ENCODE measurements around the gene ARHGDIA. TPM values are rescaled to one million over a fixed set of nuclear protein-coding genes. Genes with fewer than 3 reads are reported as not detected.

ARHGDIA gene
- total and polyA plus RNA-seq, 2 of the 8 experiments (the other 6 are each of a cell fraction or from before 2014, with no cell fraction given), result 62.4 to 217 TPM

DNA sequence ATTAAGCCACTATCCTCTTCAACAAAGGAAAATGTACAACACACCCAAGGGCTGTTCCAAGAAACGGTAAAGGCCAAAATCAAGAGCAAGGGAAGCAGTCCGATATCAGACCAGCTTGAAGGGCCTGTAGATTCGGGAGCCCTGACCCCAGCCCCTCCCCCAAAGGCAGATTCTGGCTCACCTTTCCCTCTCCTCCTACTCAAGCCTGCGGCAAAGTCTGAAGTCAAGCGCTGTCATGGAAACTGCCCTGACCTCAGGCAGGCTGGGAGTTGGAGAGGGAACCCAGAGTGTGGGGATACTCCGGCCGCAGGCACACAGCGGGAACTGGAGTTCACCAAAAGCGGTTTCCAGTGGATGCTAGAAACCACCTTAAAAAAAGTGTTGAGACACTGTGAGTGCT is 18.5 kb upstream of the ARHGDIA start (continued):
- TF ChIP-seq, protein P1, sequence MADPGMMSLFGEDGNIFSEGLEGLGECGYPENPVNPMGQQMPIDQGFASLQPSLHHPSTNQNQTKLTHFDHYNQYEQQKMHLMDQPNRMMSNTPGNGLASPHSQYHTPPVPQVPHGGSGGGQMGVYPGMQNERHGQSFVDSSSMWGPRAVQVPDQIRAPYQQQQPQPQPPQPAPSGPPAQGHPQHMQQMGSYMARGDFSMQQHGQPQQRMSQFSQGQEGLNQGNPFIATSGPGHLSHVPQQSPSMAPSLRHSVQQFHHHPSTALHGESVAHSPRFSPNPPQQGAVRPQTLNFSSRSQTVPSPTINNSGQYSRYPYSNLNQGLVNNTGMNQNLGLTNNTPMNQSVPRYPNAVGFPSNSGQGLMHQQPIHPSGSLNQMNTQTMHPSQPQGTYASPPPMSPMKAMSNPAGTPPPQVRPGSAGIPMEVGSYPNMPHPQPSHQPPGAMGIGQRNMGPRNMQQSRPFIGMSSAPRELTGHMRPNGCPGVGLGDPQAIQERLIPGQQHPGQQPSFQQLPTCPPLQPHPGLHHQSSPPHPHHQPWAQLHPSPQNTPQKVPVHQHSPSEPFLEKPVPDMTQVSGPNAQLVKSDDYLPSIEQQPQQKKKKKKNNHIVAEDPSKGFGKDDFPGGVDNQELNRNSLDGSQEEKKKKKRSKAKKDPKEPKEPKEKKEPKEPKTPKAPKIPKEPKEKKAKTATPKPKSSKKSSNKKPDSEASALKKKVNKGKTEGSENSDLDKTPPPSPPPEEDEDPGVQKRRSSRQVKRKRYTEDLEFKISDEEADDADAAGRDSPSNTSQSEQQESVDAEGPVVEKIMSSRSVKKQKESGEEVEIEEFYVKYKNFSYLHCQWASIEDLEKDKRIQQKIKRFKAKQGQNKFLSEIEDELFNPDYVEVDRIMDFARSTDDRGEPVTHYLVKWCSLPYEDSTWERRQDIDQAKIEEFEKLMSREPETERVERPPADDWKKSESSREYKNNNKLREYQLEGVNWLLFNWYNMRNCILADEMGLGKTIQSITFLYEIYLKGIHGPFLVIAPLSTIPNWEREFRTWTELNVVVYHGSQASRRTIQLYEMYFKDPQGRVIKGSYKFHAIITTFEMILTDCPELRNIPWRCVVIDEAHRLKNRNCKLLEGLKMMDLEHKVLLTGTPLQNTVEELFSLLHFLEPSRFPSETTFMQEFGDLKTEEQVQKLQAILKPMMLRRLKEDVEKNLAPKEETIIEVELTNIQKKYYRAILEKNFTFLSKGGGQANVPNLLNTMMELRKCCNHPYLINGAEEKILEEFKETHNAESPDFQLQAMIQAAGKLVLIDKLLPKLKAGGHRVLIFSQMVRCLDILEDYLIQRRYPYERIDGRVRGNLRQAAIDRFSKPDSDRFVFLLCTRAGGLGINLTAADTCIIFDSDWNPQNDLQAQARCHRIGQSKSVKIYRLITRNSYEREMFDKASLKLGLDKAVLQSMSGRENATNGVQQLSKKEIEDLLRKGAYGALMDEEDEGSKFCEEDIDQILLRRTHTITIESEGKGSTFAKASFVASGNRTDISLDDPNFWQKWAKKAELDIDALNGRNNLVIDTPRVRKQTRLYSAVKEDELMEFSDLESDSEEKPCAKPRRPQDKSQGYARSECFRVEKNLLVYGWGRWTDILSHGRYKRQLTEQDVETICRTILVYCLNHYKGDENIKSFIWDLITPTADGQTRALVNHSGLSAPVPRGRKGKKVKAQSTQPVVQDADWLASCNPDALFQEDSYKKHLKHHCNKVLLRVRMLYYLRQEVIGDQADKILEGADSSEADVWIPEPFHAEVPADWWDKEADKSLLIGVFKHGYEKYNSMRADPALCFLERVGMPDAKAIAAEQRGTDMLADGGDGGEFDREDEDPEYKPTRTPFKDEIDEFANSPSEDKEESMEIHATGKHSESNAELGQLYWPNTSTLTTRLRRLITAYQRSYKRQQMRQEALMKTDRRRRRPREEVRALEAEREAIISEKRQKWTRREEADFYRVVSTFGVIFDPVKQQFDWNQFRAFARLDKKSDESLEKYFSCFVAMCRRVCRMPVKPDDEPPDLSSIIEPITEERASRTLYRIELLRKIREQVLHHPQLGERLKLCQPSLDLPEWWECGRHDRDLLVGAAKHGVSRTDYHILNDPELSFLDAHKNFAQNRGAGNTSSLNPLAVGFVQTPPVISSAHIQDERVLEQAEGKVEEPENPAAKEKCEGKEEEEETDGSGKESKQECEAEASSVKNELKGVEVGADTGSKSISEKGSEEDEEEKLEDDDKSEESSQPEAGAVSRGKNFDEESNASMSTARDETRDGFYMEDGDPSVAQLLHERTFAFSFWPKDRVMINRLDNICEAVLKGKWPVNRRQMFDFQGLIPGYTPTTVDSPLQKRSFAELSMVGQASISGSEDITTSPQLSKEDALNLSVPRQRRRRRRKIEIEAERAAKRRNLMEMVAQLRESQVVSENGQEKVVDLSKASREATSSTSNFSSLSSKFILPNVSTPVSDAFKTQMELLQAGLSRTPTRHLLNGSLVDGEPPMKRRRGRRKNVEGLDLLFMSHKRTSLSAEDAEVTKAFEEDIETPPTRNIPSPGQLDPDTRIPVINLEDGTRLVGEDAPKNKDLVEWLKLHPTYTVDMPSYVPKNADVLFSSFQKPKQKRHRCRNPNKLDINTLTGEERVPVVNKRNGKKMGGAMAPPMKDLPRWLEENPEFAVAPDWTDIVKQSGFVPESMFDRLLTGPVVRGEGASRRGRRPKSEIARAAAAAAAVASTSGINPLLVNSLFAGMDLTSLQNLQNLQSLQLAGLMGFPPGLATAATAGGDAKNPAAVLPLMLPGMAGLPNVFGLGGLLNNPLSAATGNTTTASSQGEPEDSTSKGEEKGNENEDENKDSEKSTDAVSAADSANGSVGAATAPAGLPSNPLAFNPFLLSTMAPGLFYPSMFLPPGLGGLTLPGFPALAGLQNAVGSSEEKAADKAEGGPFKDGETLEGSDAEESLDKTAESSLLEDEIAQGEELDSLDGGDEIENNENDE (IDR thresholded peaks at IDR 0.05; ENCODE audit: insufficient replicate concordance, low read length), result no peak
- TF ChIP-seq RNF2 (IDR thresholded peaks at IDR 0.05; ENCODE audit: borderline replicate concordance, low read depth, low read length, missing control alignments, poor library complexity, severe bottlenecking) (no peak), HDAC2 (IDR thresholded peaks at IDR 0.05; ENCODE audit: borderline replicate concordance in 1 of 2, low read depth in 2 of 2, low read length in 2 of 2) (no peak), SAP30 (IDR thresholded peaks at IDR 0.05; ENCODE audit: insufficient read depth, insufficient replicate concordance, low read length) (no peak), RXRA (IDR thresholded peaks at IDR 0.05; ENCODE audit: insufficient read depth, low read depth, low read length) (no peak), HDAC6 (IDR thresholded peaks at IDR 0.05; ENCODE audit: low read depth, low read length) (no peak)
